Loucy (cell line): ENCODE results near the gene KIF2A.

ENCODE experiments used
- H2AFZ ChIP-seq: fragments of 200-600 bp; sonication (generic); 2 replicates; pipeline ENCODE4 v1.6.0; 2016; ENCODE audit warnings: antibody characterized with exemption, mild to moderate bottlenecking, low read length, moderate library complexity
- H3F3A ChIP-seq: fragments of 200-600 bp; 2 replicates; pipeline ENCODE4 v1.6.0; 2016; ENCODE audit warnings: antibody characterized with exemption, low read depth, mild to moderate bottlenecking
- H3K27me3 ChIP-seq: fragments of 200-600 bp; sonication (generic); 2 replicates; pipeline ENCODE4 v1.6.1; 2014; ENCODE audit warnings: low read length, mild to moderate bottlenecking; ENCODE audit not compliant: insufficient read depth, poor library complexity, severe bottlenecking
- H3K36me3 ChIP-seq: fragments of 200-600 bp; sonication (generic); 2 replicates; pipeline ENCODE4 v1.6.1; 2016; ENCODE audit warnings: low read length; ENCODE audit not compliant: insufficient read depth
- H3K4me1 ChIP-seq: fragments of 200-600 bp; sonication (generic); 2 replicates; pipeline ENCODE4 v1.5.1; 2014; ENCODE audit warnings: low read length, mild to moderate bottlenecking; ENCODE audit not compliant: insufficient read depth, poor library complexity, severe bottlenecking
- H3K4me2 ChIP-seq: fragments of 200-600 bp; sonication (generic); 2 replicates; pipeline ENCODE4 v1.6.0; 2014; ENCODE audit warnings: antibody characterized with exemption, low read length, low read depth, mild to moderate bottlenecking; ENCODE audit not compliant: poor library complexity, severe bottlenecking
- H3K4me3 ChIP-seq: fragments of 200-600 bp; sonication (generic); 2 replicates; pipeline ENCODE4 v1.5.1; 2014; ENCODE audit warnings: low read length, mild to moderate bottlenecking, mixed read lengths; ENCODE audit not compliant: poor library complexity, severe bottlenecking
- H3K79me2 ChIP-seq: fragments of 200-600 bp; sonication (generic); 2 replicates; pipeline ENCODE4 v1.6.1; 2014; ENCODE audit warnings: low read length; ENCODE audit not compliant: insufficient read depth
- H3K9ac ChIP-seq: fragments of 200-600 bp; sonication (generic); 2 replicates; pipeline ENCODE4 v1.6.0; 2014; ENCODE audit warnings: mild to moderate bottlenecking, low read depth, low read length, moderate library complexity; ENCODE audit not compliant: poor library complexity, severe bottlenecking
- H3K9me2 ChIP-seq: fragments of 200-600 bp; sonication (generic); replicated peaks from 2 replicates; pipeline ENCODE4 v1.6.1; 2016; ENCODE audit warnings: low read depth, low read length, mixed read lengths
- H3K9me3 ChIP-seq: fragments of 200-600 bp; sonication (generic); 2 replicates; pipeline ENCODE4 v1.6.1; 2014; ENCODE audit warnings: mild to moderate bottlenecking, antibody characterized with exemption, low read length, low read depth; ENCODE audit not compliant: insufficient read depth
- H4K20me1 ChIP-seq: fragments of 200-600 bp; sonication (generic); 2 replicates; pipeline ENCODE4 v1.6.0; 2014; ENCODE audit warnings: antibody characterized with exemption, low read length, mild to moderate bottlenecking; ENCODE audit not compliant: insufficient read depth, poor library complexity, severe bottlenecking
- EZH2phosphoT487 ChIP-seq: fragments of 200-600 bp; IDR thresholded peaks from 2 replicates; pipeline ENCODE4 v1.6.1; 2018; ENCODE audit warnings: antibody characterized with exemption, mild to moderate bottlenecking, moderate library complexity, borderline replicate concordance
- TF ChIP-seq, protein P1 (sequence below): fragments of 200-600 bp; sonication (generic); conservative IDR thresholded peaks from 2 replicates; pipeline ENCODE4 v1.5.1; 2014; ENCODE audit warnings: mild to moderate bottlenecking, antibody characterized with exemption, low read length

The KIF2A gene

DNA sequence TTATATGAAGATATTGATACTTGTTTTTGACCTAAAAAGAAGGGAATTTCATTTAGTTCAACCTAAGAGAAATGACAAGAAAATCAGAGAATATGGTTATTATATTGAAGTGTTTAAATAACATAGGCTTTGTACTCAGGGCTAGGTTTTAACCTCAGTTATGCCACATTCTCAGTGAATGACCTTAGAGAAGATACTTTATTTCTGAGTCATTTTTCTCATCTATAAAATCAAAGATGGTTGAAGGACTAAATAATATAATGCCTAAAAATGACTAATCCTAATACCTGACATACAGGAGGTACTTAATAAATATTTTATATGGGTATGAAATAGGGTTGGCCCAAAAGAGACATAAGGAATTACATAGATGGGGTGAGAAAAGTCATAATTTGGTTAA, 65.4 kb downstream of the KIF2A start:
- Histone ChIP-seq H2AFZ (no peak overlapping the region), H3K79me2 (no peaks in the 10 kb centered on the region), H3K4me2 (no peak overlapping the region), H3K27me3 (no peaks in the 10 kb centered on the region), H3K9ac (no peak overlapping the region), H3K4me3 (no peak overlapping the region), H3K36me3 (peaks cover 63% of the 10 kb centered on the region), H3K9me2 (no peaks in the 10 kb centered on the region), H3K4me1 (no peaks in the 10 kb centered on the region), H4K20me1 (no peaks in the 10 kb centered on the region), H3K9me3 (no peaks in the 10 kb centered on the region), H3F3A (no peaks in the 10 kb centered on the region)
- TF ChIP-seq, protein P1, sequence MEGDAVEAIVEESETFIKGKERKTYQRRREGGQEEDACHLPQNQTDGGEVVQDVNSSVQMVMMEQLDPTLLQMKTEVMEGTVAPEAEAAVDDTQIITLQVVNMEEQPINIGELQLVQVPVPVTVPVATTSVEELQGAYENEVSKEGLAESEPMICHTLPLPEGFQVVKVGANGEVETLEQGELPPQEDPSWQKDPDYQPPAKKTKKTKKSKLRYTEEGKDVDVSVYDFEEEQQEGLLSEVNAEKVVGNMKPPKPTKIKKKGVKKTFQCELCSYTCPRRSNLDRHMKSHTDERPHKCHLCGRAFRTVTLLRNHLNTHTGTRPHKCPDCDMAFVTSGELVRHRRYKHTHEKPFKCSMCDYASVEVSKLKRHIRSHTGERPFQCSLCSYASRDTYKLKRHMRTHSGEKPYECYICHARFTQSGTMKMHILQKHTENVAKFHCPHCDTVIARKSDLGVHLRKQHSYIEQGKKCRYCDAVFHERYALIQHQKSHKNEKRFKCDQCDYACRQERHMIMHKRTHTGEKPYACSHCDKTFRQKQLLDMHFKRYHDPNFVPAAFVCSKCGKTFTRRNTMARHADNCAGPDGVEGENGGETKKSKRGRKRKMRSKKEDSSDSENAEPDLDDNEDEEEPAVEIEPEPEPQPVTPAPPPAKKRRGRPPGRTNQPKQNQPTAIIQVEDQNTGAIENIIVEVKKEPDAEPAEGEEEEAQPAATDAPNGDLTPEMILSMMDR, result no peak
- no peak for TF ChIP-seq EZH2phosphoT487

DNA sequence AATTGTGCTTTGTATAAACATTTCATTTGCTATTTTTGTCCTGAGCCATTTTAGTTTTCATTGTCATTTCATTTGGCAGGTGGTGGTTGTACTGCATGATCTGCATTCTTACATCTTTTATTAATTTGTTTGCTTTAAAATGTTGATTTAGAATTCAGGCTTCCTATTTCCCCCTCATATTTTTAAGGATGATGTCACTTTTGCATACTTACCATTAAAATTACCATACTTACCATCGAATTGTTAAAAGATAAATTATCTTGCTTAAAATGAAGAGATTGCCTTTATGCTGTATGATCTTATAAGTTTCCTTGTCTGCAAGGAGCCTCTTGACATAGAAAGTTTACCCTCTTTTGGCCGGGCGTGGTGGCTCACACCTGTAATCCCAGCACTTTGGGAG, 66.6 kb downstream of the KIF2A start:
- H3K4me1 ChIP-seq, result no peaks in the 10 kb centered on the region
- no peak overlapping the region for H2AFZ ChIP-seq
- no peak overlapping the region for H3K4me3 ChIP-seq
- no peaks in the 10 kb centered on the region for H3K79me2 ChIP-seq
- H3K27me3 ChIP-seq, result no peaks in the 10 kb centered on the region
- H3K9ac ChIP-seq, result no peak overlapping the region
- H3K9me3 ChIP-seq, result no peaks in the 10 kb centered on the region
- H3K9me2 ChIP-seq, result no peaks in the 10 kb centered on the region
- H3K4me2 ChIP-seq, result no peak overlapping the region
- H4K20me1 ChIP-seq, result no peaks in the 10 kb centered on the region
- TF ChIP-seq EZH2phosphoT487, result no peak
- TF ChIP-seq, protein P1, result no peak
- H3K36me3 ChIP-seq, result peaks cover 64% of the 10 kb centered on the region
- H3F3A ChIP-seq, result no peaks in the 10 kb centered on the region

DNA sequence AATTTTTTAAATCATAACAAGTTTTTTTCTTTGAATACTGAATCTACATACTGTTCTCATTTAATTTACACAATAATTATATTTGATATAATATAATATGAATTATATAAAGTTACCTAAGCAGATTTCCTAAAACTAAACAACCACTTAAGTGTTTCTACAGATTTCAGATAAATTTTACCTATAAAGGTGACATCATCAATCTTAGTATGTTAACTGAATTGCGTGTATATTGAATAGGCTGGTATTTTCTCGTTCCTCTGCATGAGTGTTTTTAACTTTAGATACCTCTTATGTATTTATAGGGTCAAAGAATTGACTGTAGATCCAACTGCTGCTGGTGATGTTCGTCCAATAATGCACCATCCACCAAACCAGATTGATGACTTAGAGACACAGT, 67.4 kb downstream of the KIF2A start:
- H3K9me2 ChIP-seq, result no peaks in the 10 kb centered on the region
- TF ChIP-seq, protein P1, result no peak
- TF ChIP-seq EZH2phosphoT487, result no peak
- H3K4me1 ChIP-seq, result no peaks in the 10 kb centered on the region
- no peak overlapping the region for H3K4me2 ChIP-seq
- H3K36me3 ChIP-seq, result peaks cover 70% of the 10 kb centered on the region
- H3K4me3 ChIP-seq, result no peak overlapping the region
- no peaks in the 10 kb centered on the region for H3K79me2 ChIP-seq
- H4K20me1 ChIP-seq, result no peaks in the 10 kb centered on the region
- no peak overlapping the region for H2AFZ ChIP-seq
- H3F3A ChIP-seq, result no peaks in the 10 kb centered on the region
- no peaks in the 10 kb centered on the region for H3K9me3 ChIP-seq
- no peak overlapping the region for H3K9ac ChIP-seq
- no peaks in the 10 kb centered on the region for H3K27me3 ChIP-seq
